GM21825 (cell line): ENCODE measurements around the gene FMN2.

Experiments
- ATAC-seq: cut with Tn5 transposase; IDR thresholded peaks from one replicate; pipeline ENCODE4 v1.9.1; 2021; ENCODE audit warnings: mild to moderate bottlenecking, moderate library complexity; ENCODE audit not compliant: unreplicated experiment

The FMN2 gene

DNA sequence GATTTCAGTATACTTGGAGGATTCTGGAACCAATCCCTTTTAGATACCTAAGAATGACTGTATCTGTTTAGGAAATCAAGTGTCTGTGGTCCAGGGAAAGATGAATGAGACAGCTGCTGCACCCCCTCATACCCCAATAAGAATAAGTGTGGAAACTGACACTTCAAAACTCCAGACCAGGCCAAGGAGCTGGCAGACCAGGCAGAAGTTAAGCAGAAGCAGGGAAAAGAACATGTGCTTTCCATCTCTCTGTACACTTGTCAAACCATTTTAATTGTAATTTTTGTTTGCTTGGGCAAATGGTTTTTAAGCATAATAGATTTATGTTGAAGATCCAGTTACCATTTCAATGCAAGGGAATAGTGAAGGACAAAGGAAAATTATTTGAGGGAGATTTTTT is 420.1 kb downstream of the FMN2 start:
- no peak for ATAC-seq

GRCh38 chr1:240515505-240515904 is 423.8 kb downstream of the FMN2 start:
- ATAC-seq, result no peak

DNA sequence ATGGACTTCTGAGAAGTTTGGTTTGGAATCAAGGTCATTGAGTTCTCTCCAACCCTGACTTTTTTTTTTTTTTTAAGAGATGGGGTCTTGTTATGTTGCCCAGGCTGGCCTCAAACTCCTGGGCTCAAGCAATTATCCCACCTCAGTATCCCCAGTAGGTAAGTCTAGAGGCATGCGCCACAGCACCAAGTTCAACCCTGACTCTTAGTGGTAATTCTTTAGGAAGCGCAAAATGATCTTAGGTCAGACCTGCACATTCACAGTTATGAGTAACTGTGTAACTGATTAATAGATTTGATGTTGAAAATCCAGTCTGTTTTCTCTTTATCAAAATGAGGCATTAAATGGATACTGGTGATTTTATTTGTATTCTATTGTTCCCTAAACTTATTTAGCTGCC is 424.4 kb downstream of the FMN2 start:
- no peak for ATAC-seq

DNA sequence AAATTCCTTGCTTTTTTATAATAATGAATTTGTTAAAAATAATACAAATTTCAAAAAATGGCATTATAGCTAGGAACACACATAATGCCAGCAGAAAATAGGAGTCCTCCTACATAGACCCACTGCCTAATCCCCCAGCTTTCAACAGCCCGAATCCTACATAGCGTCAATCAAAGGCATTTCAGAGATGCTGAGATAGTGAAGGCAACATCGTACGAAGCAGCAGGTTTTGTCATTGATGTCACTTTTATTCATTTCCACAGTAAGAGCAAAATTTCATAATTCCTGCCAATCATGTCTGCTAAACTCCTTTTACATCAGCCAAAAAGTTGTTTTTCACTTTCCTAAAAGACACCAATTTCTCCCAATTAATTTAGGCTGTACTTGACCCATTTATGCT is 426.2 kb downstream of the FMN2 start:
- ATAC-seq, result no peak

DNA sequence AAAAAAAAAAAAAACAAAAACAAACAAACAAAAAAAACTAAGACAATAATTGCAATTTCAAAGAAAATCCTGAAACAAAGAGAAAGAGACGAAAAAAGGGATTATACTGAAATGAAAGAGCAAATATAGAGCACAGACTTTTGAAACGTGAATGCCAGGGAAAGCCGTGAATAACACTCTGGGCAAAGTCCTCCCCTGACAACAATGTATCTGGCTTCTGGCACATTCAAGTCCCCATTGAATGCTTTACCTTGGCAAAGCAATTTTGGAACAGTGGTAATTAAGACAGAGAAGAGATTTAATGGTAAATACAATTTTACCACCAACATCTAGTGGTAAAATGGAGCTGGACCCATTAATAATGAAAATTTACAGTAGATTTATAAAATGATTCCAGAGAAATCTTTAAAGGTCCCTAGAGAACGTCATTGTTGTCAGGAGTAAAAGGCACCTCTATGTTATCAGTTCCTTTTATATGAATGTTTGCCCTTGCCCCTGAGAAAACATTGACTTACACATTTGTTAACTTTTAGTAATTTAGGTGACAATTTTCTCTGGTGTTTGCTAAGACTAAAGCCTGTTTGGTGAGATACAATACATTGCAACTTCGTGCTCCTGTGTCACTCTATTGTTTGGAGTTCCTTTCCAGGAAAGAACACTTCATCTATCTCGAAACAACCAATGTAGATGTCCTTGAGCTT is 430.6 kb downstream of the FMN2 start:
- ATAC-seq, result no peak

DNA sequence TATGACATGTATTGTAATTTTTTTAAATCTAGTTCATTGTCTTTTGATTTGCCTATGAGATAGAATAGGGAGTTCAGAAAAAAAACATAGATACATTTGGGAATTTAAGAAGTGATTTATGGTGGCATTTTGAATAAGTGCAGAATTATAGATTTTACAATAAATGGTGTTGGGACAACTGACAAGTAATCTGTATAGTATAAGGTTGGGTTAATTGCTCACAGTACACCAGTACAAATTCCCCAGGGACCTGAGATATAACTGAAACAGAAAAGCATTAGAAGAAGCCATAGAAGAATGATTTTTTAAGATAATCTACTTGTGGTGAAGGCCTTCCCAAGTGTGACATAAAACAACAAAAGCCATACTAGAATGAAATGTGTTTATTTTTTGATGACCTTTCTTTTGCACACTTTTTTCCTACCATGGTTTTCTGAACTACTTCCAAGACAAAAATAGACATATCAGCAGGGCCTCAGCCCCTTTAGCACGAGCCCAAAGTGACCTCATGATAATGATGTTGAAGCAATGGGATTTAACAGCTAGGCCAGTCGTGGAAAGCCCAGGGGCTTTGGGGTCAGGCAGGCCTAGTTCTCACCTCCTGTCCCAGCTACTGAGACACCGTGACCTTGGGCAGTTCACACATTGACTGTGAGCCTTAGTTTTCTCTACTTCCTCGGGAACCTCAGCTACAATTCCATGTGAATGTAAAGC is 432.8 kb downstream of the FMN2 start:
- ATAC-seq, result no peak
